ENCODE results near the gene RBM7.
A peak's percentile ranks its signal among the peaks of the same experiment; 100 is the strongest.

RBM7 gene

DNA sequence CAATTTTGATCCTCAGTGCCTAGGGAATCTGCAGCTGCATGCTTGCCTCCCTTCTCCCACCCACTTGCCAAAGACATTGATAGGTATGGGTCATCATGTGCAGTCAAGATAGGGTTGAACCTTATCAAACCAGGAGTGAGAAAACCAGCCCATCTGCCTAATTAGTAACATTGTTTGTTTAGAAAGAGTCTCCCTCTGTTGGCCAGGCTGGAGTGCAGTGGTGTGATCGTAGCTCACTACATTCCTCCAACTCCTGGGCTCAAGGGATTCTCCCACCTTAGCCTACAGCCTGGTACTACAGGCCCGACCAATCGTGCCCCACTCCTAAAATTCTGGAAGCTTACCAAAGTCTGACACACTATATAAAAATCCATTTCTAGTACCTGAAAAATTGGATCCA is 4.7 kb upstream of the RBM7 start:
- TF ChIP-seq, protein P1, sequence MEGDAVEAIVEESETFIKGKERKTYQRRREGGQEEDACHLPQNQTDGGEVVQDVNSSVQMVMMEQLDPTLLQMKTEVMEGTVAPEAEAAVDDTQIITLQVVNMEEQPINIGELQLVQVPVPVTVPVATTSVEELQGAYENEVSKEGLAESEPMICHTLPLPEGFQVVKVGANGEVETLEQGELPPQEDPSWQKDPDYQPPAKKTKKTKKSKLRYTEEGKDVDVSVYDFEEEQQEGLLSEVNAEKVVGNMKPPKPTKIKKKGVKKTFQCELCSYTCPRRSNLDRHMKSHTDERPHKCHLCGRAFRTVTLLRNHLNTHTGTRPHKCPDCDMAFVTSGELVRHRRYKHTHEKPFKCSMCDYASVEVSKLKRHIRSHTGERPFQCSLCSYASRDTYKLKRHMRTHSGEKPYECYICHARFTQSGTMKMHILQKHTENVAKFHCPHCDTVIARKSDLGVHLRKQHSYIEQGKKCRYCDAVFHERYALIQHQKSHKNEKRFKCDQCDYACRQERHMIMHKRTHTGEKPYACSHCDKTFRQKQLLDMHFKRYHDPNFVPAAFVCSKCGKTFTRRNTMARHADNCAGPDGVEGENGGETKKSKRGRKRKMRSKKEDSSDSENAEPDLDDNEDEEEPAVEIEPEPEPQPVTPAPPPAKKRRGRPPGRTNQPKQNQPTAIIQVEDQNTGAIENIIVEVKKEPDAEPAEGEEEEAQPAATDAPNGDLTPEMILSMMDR (conservative IDR thresholded peaks at IDR 0.05; ENCODE audit: low read length): peak; percentile 42

DNA sequence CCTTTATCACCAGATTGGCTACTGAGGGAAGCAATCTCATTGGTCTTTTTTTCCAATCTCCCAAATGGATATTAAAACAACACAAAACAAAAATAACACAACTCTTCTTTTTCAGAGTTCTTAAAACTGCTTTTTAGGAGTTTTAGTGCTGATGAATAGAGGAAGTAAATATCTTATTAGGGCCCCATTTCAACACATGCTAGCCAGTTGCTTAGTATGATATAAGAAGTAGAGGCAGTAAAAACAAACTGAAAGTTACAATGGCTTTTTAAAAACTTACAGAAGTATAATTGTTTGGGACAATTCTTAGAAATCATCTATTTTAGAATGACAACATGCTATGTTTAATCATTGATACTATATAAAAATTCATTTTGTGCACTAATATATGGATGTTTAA is 3.5 kb upstream of the RBM7 start:
- DNase-seq (ENCODE audit: low read depth): no peak
- no peak overlapping the region for H3K4me3 ChIP-seq (ENCODE audit: low read length)
- TF ChIP-seq, protein P1 (conservative IDR thresholded peaks at IDR 0.05; ENCODE audit: low read length): no peak

More for the DNA sequence above, 4.7 kb upstream of the RBM7 start:
- no peak overlapping the region for H3K4me3 ChIP-seq (ENCODE audit: low read length)
- DNase-seq (ENCODE audit: low read depth): no peak

DNA sequence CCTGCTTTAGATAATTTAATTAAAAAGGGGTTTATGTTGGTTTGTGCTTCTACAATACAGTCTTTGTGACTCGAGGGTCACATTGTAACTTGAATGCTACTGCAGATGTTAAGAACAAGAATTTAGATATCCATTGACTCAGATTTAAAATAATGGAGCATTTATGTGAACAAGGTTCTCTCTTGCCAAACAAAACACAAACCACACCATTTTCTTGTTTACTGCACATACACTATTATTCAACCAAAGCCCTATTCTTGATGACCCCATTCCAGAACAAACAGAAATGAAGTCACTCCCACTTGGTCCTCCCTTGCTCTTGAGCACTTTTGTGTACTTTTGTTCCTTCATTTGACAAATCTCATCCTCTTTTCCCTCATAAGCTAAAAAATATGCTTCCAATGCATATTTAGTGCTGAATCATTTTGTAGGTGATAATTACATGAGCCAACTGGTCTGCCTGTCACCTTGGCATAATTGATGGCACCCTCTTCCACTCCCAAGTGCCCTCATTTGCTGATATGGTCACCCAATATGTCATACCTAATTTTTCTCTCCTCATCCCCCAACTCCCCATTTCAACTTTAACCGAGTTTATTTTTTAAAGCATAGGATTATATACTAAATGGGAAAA is 3.0 kb upstream of the RBM7 start:
- TF ChIP-seq, protein P1 (conservative IDR thresholded peaks at IDR 0.05; ENCODE audit: low read length): no peak
- no peak for DNase-seq (ENCODE audit: low read depth)
- H3K4me3 ChIP-seq (ENCODE audit: low read length): no peak overlapping the region

DNA sequence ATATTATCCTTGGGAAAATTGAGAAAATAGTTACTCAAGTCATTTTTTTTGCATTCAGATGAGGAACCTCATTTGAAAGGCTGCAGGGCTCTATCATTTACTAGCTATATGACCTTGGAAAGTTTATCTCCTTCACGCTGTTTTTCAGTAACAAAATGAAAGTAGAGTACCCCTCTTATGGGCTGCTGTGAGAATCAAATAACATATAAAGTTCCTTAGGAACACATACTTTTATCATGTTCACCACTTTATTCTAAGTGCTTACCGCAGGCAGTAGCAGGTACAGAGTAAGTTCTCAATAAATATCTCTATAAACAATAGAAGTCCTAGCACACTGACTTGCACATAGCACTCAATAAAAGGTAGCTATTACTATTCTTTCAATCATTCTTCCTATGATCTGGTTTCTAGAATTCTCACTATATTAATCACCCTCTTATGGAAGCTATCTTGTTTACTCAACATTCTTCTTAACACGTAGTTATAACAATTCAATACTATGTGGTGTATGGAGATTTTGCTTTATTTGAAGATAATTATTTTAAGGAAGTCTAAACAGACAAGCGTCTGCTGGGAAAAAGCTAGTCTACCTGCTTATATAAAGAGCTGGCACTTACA is 2.1 kb upstream of the RBM7 start:
- no peak overlapping the region for H3K4me3 ChIP-seq (ENCODE audit: low read length)
- no peak for DNase-seq (ENCODE audit: low read depth)

DNA sequence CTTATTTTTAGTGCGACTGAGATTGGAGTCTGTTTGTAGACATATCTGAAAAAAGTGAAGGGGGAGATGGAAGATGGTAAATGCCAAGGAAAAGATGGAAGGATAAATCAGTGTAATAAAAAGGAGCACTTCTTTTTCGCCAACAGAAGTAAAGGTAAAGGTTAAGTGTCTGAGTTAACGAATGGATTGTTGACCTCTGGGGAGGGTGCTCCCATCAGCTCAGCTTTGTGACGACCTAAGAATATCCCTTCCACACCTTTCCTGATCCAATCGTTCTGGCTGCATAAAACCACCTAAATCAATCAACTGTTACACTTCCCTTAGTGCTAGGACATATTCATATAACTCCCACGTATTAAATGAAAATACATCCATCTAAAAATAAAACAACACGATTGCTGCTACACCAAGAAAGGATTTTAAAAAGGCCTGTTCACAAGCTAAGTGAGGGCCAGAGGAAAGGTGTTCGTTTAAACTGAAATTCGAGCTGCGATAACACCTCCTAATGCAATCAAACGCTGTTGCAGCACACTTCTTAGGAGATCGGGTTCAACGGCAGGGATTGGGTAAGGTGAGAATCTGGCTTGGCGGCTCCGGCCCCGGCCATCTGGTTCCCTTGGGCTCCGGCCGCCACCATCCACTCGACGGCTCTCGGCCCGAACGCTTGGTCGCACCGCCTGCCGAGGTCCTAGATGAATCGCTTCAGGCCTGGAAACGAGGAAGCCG is 813 bp upstream of the RBM7 start:
- DNase-seq (ENCODE audit: low read depth): no peak
- H3K4me3 ChIP-seq (ENCODE audit: low read length): peak overlapping the region; percentile 78
- TF ChIP-seq, protein P1 (conservative IDR thresholded peaks at IDR 0.05; ENCODE audit: low read length): no peak

More for the DNA sequence above, 2.1 kb upstream of the RBM7 start:
- TF ChIP-seq, protein P1 (conservative IDR thresholded peaks at IDR 0.05; ENCODE audit: low read length): no peak

DNA sequence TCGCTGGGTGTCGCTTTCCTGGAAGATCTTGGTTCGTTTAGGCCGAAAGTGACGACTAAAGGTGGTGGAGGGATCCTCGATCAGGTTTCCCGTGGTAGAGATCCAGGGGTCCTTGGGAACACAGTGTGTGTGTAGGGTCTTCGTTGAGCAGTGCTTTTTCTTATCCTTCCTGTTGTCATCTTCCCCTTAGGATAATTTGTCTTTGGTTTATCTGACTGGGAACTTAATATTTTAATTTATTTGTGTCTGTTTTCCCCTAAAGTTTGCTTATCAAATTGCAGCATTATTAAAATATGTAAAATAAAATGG is 403 bp downstream of the RBM7 start:
- no peak for DNase-seq (ENCODE audit: low read depth)
- H3K4me3 ChIP-seq (ENCODE audit: low read length): peak overlapping the region; percentile 78
- TF ChIP-seq, protein P1 (conservative IDR thresholded peaks at IDR 0.05; ENCODE audit: low read length): 0 out of 2 replicates have a peak, but pooled peaks have one; percentile 3

DNA sequence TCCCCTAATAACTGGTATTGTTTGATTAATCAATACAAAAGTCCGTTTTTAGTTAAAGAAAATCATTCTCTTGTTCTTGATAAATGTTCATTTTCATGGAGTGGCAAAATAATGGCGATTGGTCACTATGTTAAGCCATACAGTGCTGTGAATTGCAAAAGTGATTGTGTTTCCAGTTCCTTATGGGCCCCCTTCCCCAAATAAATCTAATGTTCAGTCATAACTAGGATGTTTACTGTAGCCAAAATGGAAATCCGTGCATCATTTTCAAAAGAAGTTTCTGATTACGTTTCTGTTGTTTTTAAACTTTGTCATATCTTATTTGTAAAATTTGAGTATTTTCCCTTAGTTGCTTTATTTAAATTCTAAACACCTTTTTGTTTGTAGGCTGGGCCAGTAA is 845 bp downstream of the RBM7 start:
- peak overlapping the region; percentile 78 for H3K4me3 ChIP-seq (ENCODE audit: low read length)
- TF ChIP-seq, protein P1 (conservative IDR thresholded peaks at IDR 0.05; ENCODE audit: low read length): no peak
- no peak for DNase-seq (ENCODE audit: low read depth)
